ENCODE data around the gene APBA2.

DNA sequence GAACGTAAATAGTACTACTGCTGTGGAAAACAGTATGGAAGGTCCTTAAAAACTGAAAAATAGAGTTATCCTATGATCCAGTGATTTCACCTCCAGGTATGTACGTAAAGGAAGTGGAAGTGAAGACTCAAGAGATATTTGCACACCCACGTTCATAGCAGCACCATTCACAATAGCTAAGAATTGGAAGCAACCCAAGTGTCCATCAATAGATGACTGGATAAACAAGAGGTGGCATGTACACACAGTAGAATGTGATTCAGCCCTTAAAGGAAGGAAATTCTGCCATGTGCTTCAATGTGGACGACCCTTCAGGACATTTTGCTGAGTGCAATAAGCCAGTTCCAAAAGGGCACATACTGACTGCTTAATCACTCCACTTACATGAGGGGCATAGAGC is 188.3 kb downstream of the APBA2 start:
- TF ChIP-seq CTCF (IDR thresholded peaks at IDR 0.05) (no peak), POLR2A (IDR thresholded peaks at IDR 0.05) (no peak), POLR2AphosphoS5 (IDR thresholded peaks at IDR 0.05; ENCODE audit: insufficient read depth in 1 of 2, low read depth in 1 of 2) (no peak)
